Keratinocyte (primary cell): ENCODE data around the gene NECAB3. TPM values are rescaled to one million over a fixed set of nuclear protein-coding genes. Genes with fewer than 3 reads are reported as not detected.

Experiments used
- DNase-seq: peaks from one replicate; pipeline ENCODE4 v3.0.0-alpha.2; 2011; ENCODE audit warnings: low read depth, missing footprints, low spot score
- FAIRE-seq: peaks from 2 replicates; lab custom pipeline; 2011; peaks lifted over from hg19 to GRCh38; lab: Jason Lieb, UNC
- H2AFZ ChIP-seq: 2 replicates; pipeline ENCODE4 v1.6.0; 2012; ENCODE audit warnings: low read length, control low read depth, inconsistent platforms; ENCODE audit not compliant: control insufficient read depth
- H3K27ac ChIP-seq: 2 replicates; pipeline ENCODE4 v1.5.1; 2011; ENCODE audit warnings: low read length; ENCODE audit not compliant: control insufficient read depth, insufficient read depth
- H3K27me3 ChIP-seq: 3 replicates; pipeline ENCODE4 v1.6.0; 2011; ENCODE audit warnings: low read length; ENCODE audit not compliant: control insufficient read depth, insufficient read depth; ENCODE audit errors: extremely low read depth
- H3K36me3 ChIP-seq, 2 experiments: 2 replicates in 1 of 2; 3 replicates in 1 of 2; pipeline ENCODE4 v1.5.1; 2011; ENCODE audit warnings: low read length in 2 of 2, mild to moderate bottlenecking in 1 of 2; ENCODE audit not compliant: control insufficient read depth in 2 of 2, insufficient read depth in 2 of 2; ENCODE audit errors: extremely low read depth in 1 of 2
- H3K4me1 ChIP-seq: 3 replicates; pipeline ENCODE4 v1.5.1; 2011; ENCODE audit warnings: low read length; ENCODE audit not compliant: control insufficient read depth, insufficient read depth; ENCODE audit errors: extremely low read depth
- H3K4me2 ChIP-seq: 3 replicates; pipeline ENCODE4 v1.6.0; 2011; ENCODE audit warnings: low read depth, low read length; ENCODE audit not compliant: control insufficient read depth, insufficient read depth; ENCODE audit errors: extremely low read depth
- H3K4me3 ChIP-seq, 3 experiments: fragments of 200-600 bp in 1 of 3; sonication (generic) in 1 of 3; 2 replicates in 2 of 3; 3 replicates in 1 of 3; pipeline ENCODE4 v1.5.1; 2011 to 2016; ENCODE audit warnings: low read length in 3 of 3, mild to moderate bottlenecking in 3 of 3, control low read depth in 2 of 3, inconsistent platforms in 1 of 3, low read depth in 1 of 3, mixed read lengths in 1 of 3, mixed run types in 1 of 3, moderate library complexity in 1 of 3; ENCODE audit not compliant: control insufficient read depth in 2 of 3, insufficient read depth in 2 of 3; ENCODE audit errors: extremely low read depth in 1 of 3
- H3K79me2 ChIP-seq: 2 replicates; pipeline ENCODE4 v1.6.0; 2012; ENCODE audit warnings: low read length; ENCODE audit not compliant: control insufficient read depth, insufficient read depth
- H3K9ac ChIP-seq: 3 replicates; pipeline ENCODE4 v1.6.0; 2011; ENCODE audit warnings: low read length; ENCODE audit not compliant: control insufficient read depth, insufficient read depth; ENCODE audit errors: extremely low read depth
- H3K9me1 ChIP-seq: 3 replicates; pipeline ENCODE4 v1.6.0; 2011; ENCODE audit warnings: low read length; ENCODE audit not compliant: control insufficient read depth, insufficient read depth; ENCODE audit errors: extremely low read depth
- H3K9me3 ChIP-seq: 2 replicates; pipeline ENCODE4 v1.5.1; 2012; ENCODE audit warnings: low read depth, low read length; ENCODE audit not compliant: control insufficient read depth
- H4K20me1 ChIP-seq: 3 replicates; pipeline ENCODE4 v1.6.0; 2011; ENCODE audit warnings: low read length; ENCODE audit not compliant: control insufficient read depth, insufficient read depth; ENCODE audit errors: extremely low read depth
- EZH2 ChIP-seq: IDR thresholded peaks from one replicate; pipeline ENCODE4 v1.6.1; 2012; ENCODE audit warnings: inconsistent platforms, mild to moderate bottlenecking, low read length, moderate library complexity
- dilution Hi-C: fragments of 300-500 bp; cut with MboI; formaldehyde crosslinking; loops from one replicate; pipeline ENCODE4 v1.7.0; 2020; ENCODE audit warnings: low sequenced_read_pairs; ENCODE audit not compliant: extremely low pct_ligation_motif_present
- polyA plus RNA-seq, 5 experiments: library from polyadenylated mRNA; depleted of rRNA in 3 of 5; stranded (reverse) in 3 of 5; stranded (forward) in 1 of 5; unstranded in 1 of 5; fragments of >200 nt; gene quantifications; 1 replicate in 1 of 5; 2 replicates in 3 of 5; 3 replicates in 1 of 5; pipeline versions ENCODE4 v1.2.1 to v1.2.3, GENCODE V29; 2011 to 2012; ENCODE audit warnings: missing spikeins in 2 of 5, low read depth in 1 of 5, low replicate concordance in 1 of 5
- TF ChIP-seq, protein P1 (sequence below), 3 experiments: IDR thresholded peaks in 1 of 3; conservative IDR thresholded peaks in 1 of 3; optimal IDR thresholded peaks in 1 of 3; 2 replicates in 2 of 3; 3 replicates in 1 of 3; pipeline versions ENCODE3 to v1.5.1; 2011; ENCODE audit warnings: low read length in 3 of 3, mild to moderate bottlenecking in 3 of 3, moderate library complexity in 2 of 3, control low read depth in 1 of 3, inconsistent platforms in 1 of 3; ENCODE audit not compliant: insufficient read depth in 2 of 3; ENCODE audit errors: extremely low read depth in 1 of 3

Gene NECAB3
- polyA plus RNA-seq, 1 donor (not counting 4 experiments of a cell fraction or from before 2014, with no cell fraction given) = 4.6 TPM

DNA sequence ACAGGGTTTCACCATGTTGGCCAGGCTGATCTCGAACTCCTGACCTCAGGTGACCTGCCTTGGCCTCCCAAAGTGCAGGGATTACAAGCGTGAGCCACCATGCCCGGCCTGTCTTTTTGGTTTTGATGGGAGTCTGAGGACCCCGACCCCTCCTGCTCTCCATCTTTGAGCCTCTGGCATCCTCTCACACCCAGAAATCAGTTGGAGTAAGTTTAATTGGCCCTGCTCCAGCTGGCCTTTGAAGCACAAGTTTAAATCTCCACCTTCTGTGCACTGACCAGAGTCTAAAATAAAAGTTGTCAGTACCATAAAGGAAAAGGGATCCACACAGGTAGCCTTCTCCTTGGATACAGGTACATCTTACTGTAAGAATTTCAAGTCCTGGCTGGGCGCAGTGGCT, 28.0 kb downstream of the NECAB3 start:
- no peak overlapping the region for H3K27ac ChIP-seq
- peaks cover 5 to 14% of the 10 kb centered on the region in 2 experiments for H3K36me3 ChIP-seq

DNA sequence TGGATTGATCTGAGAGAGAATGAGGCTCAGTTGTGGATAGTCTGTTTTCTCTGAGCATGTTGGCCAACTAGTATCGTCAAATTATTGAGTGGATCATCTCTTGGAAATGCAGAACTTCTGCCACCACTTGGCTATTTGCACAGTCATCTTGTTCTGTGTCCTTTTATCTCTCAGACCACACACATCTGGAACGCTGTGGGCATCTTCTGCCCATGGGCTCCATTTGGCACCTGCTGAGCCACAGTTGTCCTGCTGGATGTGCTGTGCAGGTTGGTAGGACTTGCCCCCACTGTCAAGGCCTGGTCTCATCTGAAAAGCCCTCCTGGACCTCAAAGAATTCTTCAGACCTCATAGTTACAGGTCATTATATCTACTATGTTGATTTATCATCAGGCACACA, 28.8 kb downstream of the NECAB3 start:
- no peak for FAIRE-seq
- H3K4me2 ChIP-seq = no peak overlapping the region
- no peaks in the 10 kb centered on the region for H3K27me3 ChIP-seq
- dilution Hi-C loops = no loop called here
- peaks cover 3% of the 10 kb centered on the region for H4K20me1 ChIP-seq
- peaks cover 5 to 18% of the 10 kb centered on the region in 2 experiments for H3K36me3 ChIP-seq
- no peak overlapping the region for H2AFZ ChIP-seq
- no peaks in the 10 kb centered on the region for H3K9me3 ChIP-seq
- H3K9ac ChIP-seq = no peak overlapping the region
- no peak overlapping the region for H3K4me3 ChIP-seq
- H3K79me2 ChIP-seq = no peaks in the 10 kb centered on the region
- H3K9me1 ChIP-seq = peaks cover 7% of the 10 kb centered on the region
- peaks cover 19% of the 10 kb centered on the region for H3K4me1 ChIP-seq
- no peak for DNase-seq
- TF ChIP-seq, protein P1, sequence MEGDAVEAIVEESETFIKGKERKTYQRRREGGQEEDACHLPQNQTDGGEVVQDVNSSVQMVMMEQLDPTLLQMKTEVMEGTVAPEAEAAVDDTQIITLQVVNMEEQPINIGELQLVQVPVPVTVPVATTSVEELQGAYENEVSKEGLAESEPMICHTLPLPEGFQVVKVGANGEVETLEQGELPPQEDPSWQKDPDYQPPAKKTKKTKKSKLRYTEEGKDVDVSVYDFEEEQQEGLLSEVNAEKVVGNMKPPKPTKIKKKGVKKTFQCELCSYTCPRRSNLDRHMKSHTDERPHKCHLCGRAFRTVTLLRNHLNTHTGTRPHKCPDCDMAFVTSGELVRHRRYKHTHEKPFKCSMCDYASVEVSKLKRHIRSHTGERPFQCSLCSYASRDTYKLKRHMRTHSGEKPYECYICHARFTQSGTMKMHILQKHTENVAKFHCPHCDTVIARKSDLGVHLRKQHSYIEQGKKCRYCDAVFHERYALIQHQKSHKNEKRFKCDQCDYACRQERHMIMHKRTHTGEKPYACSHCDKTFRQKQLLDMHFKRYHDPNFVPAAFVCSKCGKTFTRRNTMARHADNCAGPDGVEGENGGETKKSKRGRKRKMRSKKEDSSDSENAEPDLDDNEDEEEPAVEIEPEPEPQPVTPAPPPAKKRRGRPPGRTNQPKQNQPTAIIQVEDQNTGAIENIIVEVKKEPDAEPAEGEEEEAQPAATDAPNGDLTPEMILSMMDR (optimal IDR thresholded peaks at IDR 0.05 in 1 of 3, IDR thresholded peaks at IDR 0.05 in 1 of 3, conservative IDR thresholded peaks at IDR 0.05 in 1 of 3; ENCODE audit: extremely low read depth in 1 of 3, insufficient read depth in 2 of 3, low read length in 3 of 3) = no peak
- no peak for TF ChIP-seq EZH2
- no peak overlapping the region for H3K27ac ChIP-seq

More for the DNA sequence above, 28.0 kb downstream of the NECAB3 start:
- Histone ChIP-seq H4K20me1 (peaks cover 3% of the 10 kb centered on the region), H3K9me1 (peaks cover 7% of the 10 kb centered on the region), H3K4me2 (no peak overlapping the region), H3K79me2 (no peaks in the 10 kb centered on the region), H3K9me3 (no peaks in the 10 kb centered on the region), H3K4me3 (no peak overlapping the region), H3K9ac (no peak overlapping the region), H3K4me1 (peaks cover 26% of the 10 kb centered on the region), H3K27me3 (no peaks in the 10 kb centered on the region), H2AFZ (no peak overlapping the region)
- FAIRE-seq (no peak), DNase-seq (no peak)
- TF ChIP-seq, protein P1 (optimal IDR thresholded peaks at IDR 0.05 in 1 of 3, IDR thresholded peaks at IDR 0.05 in 1 of 3, conservative IDR thresholded peaks at IDR 0.05 in 1 of 3; ENCODE audit: extremely low read depth in 1 of 3, insufficient read depth in 2 of 3, low read length in 3 of 3) = no peak
- no peak for TF ChIP-seq EZH2
- dilution Hi-C loops = no loop called here
